ENCODE measurements around the gene WDR33.
"Not testable (repeated sequence)": the region's sequence is repeated elsewhere in the genome, so short reads cannot be mapped to it uniquely, and the experiment has no call there.

The WDR33 gene

DNA sequence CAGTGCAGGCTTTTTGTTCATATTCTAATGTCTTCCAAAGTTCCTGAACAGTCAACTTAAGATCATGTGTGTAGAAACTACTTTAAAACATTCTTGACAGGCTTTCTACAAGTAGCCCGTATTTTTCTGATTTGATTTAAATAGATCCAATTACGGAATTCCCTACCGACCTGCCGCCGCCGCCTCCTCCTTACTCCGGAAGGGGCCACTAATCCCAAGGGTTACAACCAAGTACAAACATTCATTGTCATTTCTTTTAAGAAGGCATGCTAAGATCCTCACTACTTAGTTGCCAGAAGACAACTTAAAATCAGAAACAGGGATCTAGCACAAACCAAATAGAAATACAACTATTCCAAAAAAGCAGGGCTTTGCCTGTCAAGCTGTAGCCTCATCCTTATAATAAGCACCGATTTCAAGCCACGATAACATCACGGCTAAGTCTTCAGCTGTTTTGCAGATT is 784 bp downstream of the WDR33 start:
- Histone ChIP-seq H3K9ac (ENCODE audit: low read depth, low read length) (peak overlapping the region; percentile 89), H3K4me1 (ENCODE audit: control insufficient read depth, insufficient read depth, low read length) (peaks cover 21% of the 10 kb centered on the region), H3K36me3 (ENCODE audit: control insufficient read depth, insufficient read depth, low read length) (no peaks in the 10 kb centered on the region), H3K9me3 (ENCODE audit: control insufficient read depth, insufficient read depth, low read length) (no peaks in the 10 kb centered on the region), H3K27me3 (ENCODE audit: control insufficient read depth, insufficient read depth, low read length) (no peaks in the 10 kb centered on the region), H3K27ac (ENCODE audit: low read depth, low read length) (peak overlapping the region; percentile 96), H3K4me3 (ENCODE audit: low read depth, low read length) (peak overlapping the region; percentile 86)

DNA sequence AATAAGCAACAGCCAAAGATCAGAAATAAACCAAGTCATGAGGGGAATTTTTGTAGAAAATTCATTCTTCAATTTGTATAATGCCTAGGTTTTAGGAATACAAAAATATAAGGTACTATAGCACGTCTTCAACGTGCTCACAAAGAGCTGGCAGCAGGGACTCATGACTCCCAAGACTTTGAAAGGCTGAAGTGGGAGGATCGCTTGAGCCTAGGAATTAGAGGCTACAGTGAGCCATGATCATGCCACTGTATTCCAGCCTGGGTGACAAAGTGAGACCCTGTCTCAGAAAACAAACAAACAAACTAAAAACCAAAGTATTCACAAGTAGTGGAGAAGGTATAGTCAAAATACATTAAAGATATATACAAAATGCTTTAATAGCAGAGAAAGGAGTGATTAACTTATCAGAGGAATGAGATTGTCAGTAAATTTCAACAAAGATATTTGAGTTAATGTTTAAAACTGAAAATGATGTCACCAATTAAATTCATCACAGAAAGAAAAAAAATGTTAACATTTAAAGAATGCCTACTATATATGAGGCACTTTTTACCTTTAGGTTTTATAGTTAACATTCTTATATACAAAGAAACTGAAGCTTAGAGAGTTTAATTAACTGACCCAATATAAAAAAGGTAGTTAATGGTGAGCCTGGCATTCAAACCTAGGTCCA is 3.2 kb downstream of the WDR33 start:
- no peak overlapping the region for H3K9ac ChIP-seq (ENCODE audit: low read depth, low read length)
- H3K9me3 ChIP-seq (ENCODE audit: control insufficient read depth, insufficient read depth, low read length), result no peaks in the 10 kb centered on the region
- H3K27ac ChIP-seq (ENCODE audit: low read depth, low read length), result no peak overlapping the region
- no peaks in the 10 kb centered on the region for H3K27me3 ChIP-seq (ENCODE audit: control insufficient read depth, insufficient read depth, low read length)
- H3K4me3 ChIP-seq (ENCODE audit: low read depth, low read length), result no peak overlapping the region
- no peaks in the 10 kb centered on the region for H3K36me3 ChIP-seq (ENCODE audit: control insufficient read depth, insufficient read depth, low read length)
- H3K4me1 ChIP-seq (ENCODE audit: control insufficient read depth, insufficient read depth, low read length), result peaks cover 21% of the 10 kb centered on the region

DNA sequence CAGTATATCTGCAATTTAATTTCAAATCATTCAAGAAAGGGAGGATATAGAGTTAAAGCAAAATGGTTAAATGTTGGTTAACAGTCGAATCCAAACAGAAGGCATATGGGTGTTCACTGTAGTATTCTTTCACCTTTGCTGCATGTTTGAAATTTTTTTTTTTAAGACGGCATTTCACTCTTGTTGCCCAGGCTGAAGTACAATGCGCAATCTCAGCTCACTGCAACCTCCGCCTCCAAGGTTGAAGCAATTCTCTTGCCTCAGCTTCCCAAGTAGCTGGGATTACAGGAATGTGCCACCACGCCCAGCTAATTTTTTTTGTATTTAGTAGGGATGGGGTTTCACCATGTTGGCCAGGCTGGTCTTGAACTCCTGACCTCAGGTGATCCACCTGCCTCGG is 4.1 kb downstream of the WDR33 start:
- H3K27me3 ChIP-seq (ENCODE audit: control insufficient read depth, insufficient read depth, low read length); H3K4me3 ChIP-seq (ENCODE audit: low read depth, low read length); H3K36me3 ChIP-seq (ENCODE audit: control insufficient read depth, insufficient read depth, low read length); H3K9me3 ChIP-seq (ENCODE audit: control insufficient read depth, insufficient read depth, low read length); H3K9ac ChIP-seq (ENCODE audit: low read depth, low read length); H3K27ac ChIP-seq (ENCODE audit: low read depth, low read length): not testable (repeated sequence)
- H3K4me1 ChIP-seq (ENCODE audit: control insufficient read depth, insufficient read depth, low read length), result peaks cover 19% of the 10 kb centered on the region

DNA sequence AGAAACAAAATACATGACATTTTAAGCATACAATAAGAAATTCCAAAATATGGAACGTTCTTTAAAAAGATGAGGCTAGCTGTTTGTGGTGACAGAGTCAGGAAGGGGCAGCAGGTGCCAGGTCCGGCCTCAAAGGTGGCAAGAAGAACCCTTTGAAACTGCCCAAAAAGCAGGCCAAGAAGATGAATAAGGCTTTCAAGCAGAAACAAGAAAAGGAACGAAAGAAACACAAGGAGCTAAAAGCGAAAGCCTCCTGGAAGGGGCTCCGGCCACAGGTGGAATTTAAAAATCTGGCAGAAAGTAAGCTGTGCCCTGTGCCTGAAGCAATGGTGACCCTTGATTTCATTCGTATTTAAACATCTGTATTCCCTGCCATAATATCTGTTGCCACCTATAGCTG is 5.5 kb downstream of the WDR33 start:
- Histone ChIP-seq H3K27ac (ENCODE audit: low read depth, low read length) (no peak overlapping the region), H3K9me3 (ENCODE audit: control insufficient read depth, insufficient read depth, low read length) (no peaks in the 10 kb centered on the region), H3K36me3 (ENCODE audit: control insufficient read depth, insufficient read depth, low read length) (0 out of 2 replicates have a peak, but pooled peaks cover 6% of the 10 kb centered on the region), H3K4me1 (ENCODE audit: control insufficient read depth, insufficient read depth, low read length) (peaks cover 15% of the 10 kb centered on the region), H3K9ac (ENCODE audit: low read depth, low read length) (no peak overlapping the region), H3K4me3 (ENCODE audit: low read depth, low read length) (no peak overlapping the region), H3K27me3 (ENCODE audit: control insufficient read depth, insufficient read depth, low read length) (no peaks in the 10 kb centered on the region)

DNA sequence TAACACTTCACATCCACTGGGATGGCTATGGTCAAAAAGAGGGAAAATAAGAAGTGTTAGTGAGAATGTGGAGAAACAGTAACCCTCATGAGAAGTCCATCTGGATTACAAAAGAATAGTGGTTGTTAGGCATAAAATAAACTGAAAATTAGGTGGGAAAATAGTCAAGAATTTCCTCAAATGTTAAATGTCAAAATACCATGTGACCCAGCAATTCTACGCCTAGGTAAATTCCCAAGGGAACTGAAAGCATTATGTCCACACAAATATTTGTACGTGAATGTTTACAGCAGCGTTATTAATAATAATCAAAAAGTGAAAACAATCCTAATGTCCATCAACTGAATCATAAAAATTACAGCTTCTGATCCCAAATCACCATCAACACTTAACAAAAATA is 11.0 kb downstream of the WDR33 start:
- H3K4me1 ChIP-seq (ENCODE audit: control insufficient read depth, insufficient read depth, low read length), result no peaks in the 10 kb centered on the region

DNA sequence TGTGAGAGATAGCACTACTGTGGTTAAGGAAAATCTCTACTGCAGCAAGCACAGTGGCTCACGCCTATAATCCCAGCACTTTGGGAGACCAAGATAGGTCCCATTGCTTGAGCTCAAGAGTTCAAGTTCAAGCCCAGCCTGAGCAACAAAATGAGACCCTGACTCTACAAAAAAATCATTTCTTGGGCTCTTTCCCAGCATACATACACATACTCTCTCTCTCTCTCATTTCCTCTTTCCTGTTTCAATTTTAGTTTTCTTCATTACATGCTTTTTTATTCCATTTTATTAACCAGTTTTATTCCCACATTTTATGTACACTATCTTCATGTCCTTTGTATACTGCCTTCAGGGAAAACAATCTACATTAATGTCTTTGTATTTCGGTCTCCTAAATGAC is 14.6 kb downstream of the WDR33 start:
- H3K4me1 ChIP-seq (ENCODE audit: control insufficient read depth, insufficient read depth, low read length), result no peaks in the 10 kb centered on the region
- no peak overlapping the region for H3K4me3 ChIP-seq (ENCODE audit: low read depth, low read length)
- H3K27me3 ChIP-seq (ENCODE audit: control insufficient read depth, insufficient read depth, low read length), result no peaks in the 10 kb centered on the region
- peaks cover 9% of the 10 kb centered on the region; the same call in 1 of the 2 replicates for H3K36me3 ChIP-seq (ENCODE audit: control insufficient read depth, insufficient read depth, low read length)
- H3K27ac ChIP-seq (ENCODE audit: low read depth, low read length), result no peak overlapping the region
- no peak overlapping the region for H3K9ac ChIP-seq (ENCODE audit: low read depth, low read length)
- no peaks in the 10 kb centered on the region for H3K9me3 ChIP-seq (ENCODE audit: control insufficient read depth, insufficient read depth, low read length)

More for the DNA sequence above, 11.0 kb downstream of the WDR33 start:
- no peak overlapping the region for H3K4me3 ChIP-seq (ENCODE audit: low read depth, low read length)
- no peaks in the 10 kb centered on the region for H3K27me3 ChIP-seq (ENCODE audit: control insufficient read depth, insufficient read depth, low read length)
- no peak overlapping the region for H3K9ac ChIP-seq (ENCODE audit: low read depth, low read length)
- H3K27ac ChIP-seq (ENCODE audit: low read depth, low read length), result no peak overlapping the region
- H3K36me3 ChIP-seq (ENCODE audit: control insufficient read depth, insufficient read depth, low read length), result 0 out of 2 replicates have a peak, but pooled peaks cover 6% of the 10 kb centered on the region
- no peaks in the 10 kb centered on the region for H3K9me3 ChIP-seq (ENCODE audit: control insufficient read depth, insufficient read depth, low read length)

DNA sequence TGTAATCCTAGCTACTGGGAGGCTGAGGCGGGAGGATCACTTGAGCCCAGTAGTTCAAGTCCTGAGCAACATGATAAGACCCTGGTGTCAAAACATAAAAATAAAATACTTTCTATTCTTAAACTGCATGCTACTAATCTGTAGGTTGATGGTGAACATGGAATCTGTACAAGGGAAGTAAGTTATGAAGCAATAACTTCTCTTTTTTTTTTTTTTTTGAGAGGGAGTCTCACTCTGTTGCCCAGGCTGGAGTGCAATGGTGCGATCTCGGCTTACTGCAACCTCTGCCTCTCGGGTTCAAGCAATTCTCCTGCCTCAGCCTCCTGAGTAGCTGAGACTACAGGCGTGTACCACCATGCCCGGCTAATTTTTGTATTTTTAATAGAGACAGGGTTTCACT is 16.1 kb downstream of the WDR33 start:
- not testable (repeated sequence) for H3K9me3 ChIP-seq (ENCODE audit: control insufficient read depth, insufficient read depth, low read length)

DNA sequence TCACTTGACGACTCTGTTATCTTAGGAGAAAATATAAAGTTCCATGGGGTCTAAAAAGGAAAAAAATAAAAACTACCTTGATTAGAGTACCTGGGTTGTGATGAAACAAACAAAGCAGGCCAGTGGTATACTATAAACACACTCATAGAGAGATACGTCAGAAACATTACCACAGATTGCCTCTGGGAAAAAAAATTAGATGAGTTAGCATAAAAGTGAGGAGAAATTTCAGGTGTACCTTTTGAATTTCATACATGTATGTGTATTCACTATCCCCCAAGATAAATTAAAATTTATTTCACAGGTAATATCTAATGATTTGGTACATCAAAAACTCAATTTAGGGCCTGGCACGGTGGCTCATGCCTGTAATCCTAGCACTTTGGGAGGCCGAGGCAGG is 18.2 kb downstream of the WDR33 start:
- Histone ChIP-seq H3K9me3 (ENCODE audit: control insufficient read depth, insufficient read depth, low read length) (peaks cover 6% of the 10 kb centered on the region; the same call in 1 of the 2 replicates), H3K27ac (ENCODE audit: low read depth, low read length) (no peak overlapping the region), H3K36me3 (ENCODE audit: control insufficient read depth, insufficient read depth, low read length) (peaks cover 3% of the 10 kb centered on the region; the same call in 1 of the 2 replicates), H3K4me1 (ENCODE audit: control insufficient read depth, insufficient read depth, low read length) (no peaks in the 10 kb centered on the region), H3K4me3 (ENCODE audit: low read depth, low read length) (no peak overlapping the region), H3K9ac (ENCODE audit: low read depth, low read length) (no peak overlapping the region), H3K27me3 (ENCODE audit: control insufficient read depth, insufficient read depth, low read length) (no peaks in the 10 kb centered on the region)

More for the DNA sequence above, 16.1 kb downstream of the WDR33 start:
- H3K27ac ChIP-seq (ENCODE audit: low read depth, low read length); H3K9ac ChIP-seq (ENCODE audit: low read depth, low read length); H3K27me3 ChIP-seq (ENCODE audit: control insufficient read depth, insufficient read depth, low read length); H3K4me1 ChIP-seq (ENCODE audit: control insufficient read depth, insufficient read depth, low read length); H3K36me3 ChIP-seq (ENCODE audit: control insufficient read depth, insufficient read depth, low read length); H3K4me3 ChIP-seq (ENCODE audit: low read depth, low read length): not testable (repeated sequence)

DNA sequence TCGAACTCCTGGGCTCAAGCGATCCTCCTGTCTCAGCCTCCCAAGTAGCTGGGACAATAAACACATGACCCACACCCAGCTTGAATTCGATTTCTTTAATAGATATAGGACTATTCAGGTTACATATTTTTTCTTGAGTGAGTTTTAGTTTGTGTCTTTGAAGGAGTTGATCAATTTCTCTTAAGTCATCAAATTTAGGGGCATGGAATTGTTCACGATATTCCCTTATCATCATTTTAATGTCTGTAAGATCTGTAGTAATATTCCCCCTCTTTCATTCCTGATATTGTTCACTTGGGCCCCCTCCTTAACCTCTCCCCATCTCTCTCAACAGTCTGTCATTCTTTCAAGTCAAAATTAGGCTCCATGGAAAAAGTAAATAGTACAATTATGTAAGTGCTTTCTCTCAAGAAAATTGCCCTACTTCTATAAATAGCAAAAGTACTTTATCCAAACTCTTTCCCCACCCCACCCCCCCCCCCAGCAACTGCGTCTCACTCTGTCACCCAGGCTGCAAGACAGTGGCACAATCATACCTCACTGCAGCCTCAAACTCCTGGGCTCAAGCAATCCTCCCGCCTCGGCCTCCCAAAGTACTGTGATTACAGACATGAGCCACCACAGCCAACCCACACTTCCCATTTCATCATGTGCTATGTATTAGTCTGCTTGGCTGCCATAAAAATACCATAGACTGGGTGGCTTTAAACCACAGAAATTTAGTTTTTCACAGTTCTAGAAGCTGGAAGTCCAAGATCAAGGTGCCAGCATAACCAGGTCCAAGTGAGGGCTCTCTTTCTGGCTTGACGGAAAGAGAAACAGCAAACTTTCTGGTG is 20.1 kb downstream of the WDR33 start:
- no peaks in the 10 kb centered on the region for H3K27me3 ChIP-seq (ENCODE audit: control insufficient read depth, insufficient read depth, low read length)
- H3K27ac ChIP-seq (ENCODE audit: low read depth, low read length), result no peak overlapping the region
- peaks cover 6% of the 10 kb centered on the region; the same call in 1 of the 2 replicates for H3K9me3 ChIP-seq (ENCODE audit: control insufficient read depth, insufficient read depth, low read length)
- H3K9ac ChIP-seq (ENCODE audit: low read depth, low read length), result no peak overlapping the region
- H3K4me3 ChIP-seq (ENCODE audit: low read depth, low read length), result no peak overlapping the region
- H3K4me1 ChIP-seq (ENCODE audit: control insufficient read depth, insufficient read depth, low read length), result no peaks in the 10 kb centered on the region
- H3K36me3 ChIP-seq (ENCODE audit: control insufficient read depth, insufficient read depth, low read length), result peaks cover 5% of the 10 kb centered on the region; the same call in 1 of the 2 replicates

DNA sequence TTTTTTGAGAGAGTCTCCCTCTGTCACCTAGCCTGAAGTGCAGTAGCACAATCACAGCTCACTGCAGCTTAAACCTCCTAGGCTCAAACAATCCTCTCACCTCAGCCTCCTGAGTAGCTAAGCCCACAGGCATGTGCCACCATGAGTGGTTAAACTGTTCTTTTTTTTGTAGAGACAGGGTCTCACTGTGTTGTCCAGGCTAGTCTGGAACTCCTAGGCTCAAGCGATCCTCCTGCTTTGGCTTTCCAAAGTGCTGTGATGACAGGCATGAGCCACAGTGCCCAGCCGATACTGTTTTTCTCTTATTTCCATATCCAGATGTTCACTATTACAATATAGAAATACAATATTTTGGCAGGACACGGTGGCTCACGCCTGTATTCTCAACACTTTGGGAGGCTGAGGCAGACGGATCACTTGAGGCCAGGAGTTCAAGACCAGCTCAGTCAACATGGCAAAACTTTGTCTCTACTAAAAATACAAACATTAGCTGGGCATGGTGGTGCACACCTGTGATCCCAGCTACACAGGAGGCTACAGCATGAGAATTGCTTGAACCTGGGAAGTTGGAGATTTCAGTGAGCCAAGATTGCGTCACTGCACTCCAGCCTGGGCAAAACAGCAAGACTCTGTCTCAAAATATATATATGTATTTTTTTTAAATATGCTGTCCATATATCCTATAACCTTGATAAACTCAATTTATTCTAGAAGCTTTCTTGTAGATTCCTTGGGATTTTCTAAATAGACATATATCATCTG is 24.7 kb downstream of the WDR33 start:
- Histone ChIP-seq H3K9me3 (ENCODE audit: control insufficient read depth, insufficient read depth, low read length) (peaks cover 6% of the 10 kb centered on the region; the same call in 1 of the 2 replicates), H3K9ac (ENCODE audit: low read depth, low read length) (no peak overlapping the region), H3K36me3 (ENCODE audit: control insufficient read depth, insufficient read depth, low read length) (peaks cover 4% of the 10 kb centered on the region; the same call in 1 of the 2 replicates), H3K27ac (ENCODE audit: low read depth, low read length) (peak overlapping the region; percentile 12), H3K27me3 (ENCODE audit: control insufficient read depth, insufficient read depth, low read length) (no peaks in the 10 kb centered on the region), H3K4me3 (ENCODE audit: low read depth, low read length) (no peak overlapping the region), H3K4me1 (ENCODE audit: control insufficient read depth, insufficient read depth, low read length) (no peaks in the 10 kb centered on the region)

Data from HUES48 (cell line).